OCI-LY7 (cell line): ENCODE measurements around the gene RAB6B. TPM values are rescaled to one million over a fixed set of nuclear protein-coding genes. Genes with fewer than 3 reads are reported as not detected.

Source experiments
- BruUV-seq: library from RNA; stranded (reverse); fragments of 400-500 nt; replicated peaks from 2 replicates; lab custom pipeline; 2021; lab: Mats Ljungman, UMichigan
- CTCF ChIA-PET: fragments of 300-600 bp; sonication (Branson Sonifier 250); formaldehyde crosslinking; loops from one replicate; lab custom pipeline; 2022; ENCODE audit warnings: antibody characterized with exemption; ENCODE audit not compliant: unreplicated experiment; lab: Charles Lee
- POLR2A ChIA-PET: fragments of 300-600 bp; sonication (Branson Sonifier 250); formaldehyde crosslinking; loops from one replicate; lab custom pipeline; 2022; ENCODE audit warnings: antibody characterized with exemption; lab: Charles Lee
- DNase-seq: peaks from one replicate; pipeline ENCODE4 v3.0.0-alpha.2; 2015; ENCODE audit warnings: low spot score
- H2AFZ ChIP-seq: fragments of 200-600 bp; sonication (generic), shearing (Covaris generic); 2 replicates; pipeline ENCODE4 v1.6.1; 2014; ENCODE audit warnings: mild to moderate bottlenecking, antibody characterized with exemption, low read length, moderate library complexity
- H3K27ac ChIP-seq: fragments of 200-600 bp; sonication (generic); 2 replicates; pipeline ENCODE4 v1.5.1; 2014; ENCODE audit warnings: mixed run types, low read depth, mild to moderate bottlenecking, moderate library complexity, low read length, inconsistent platforms; ENCODE audit not compliant: poor library complexity, severe bottlenecking
- H3K36me3 ChIP-seq: fragments of 200-600 bp; sonication (generic); 2 replicates; pipeline ENCODE4 v1.6.1; 2014; ENCODE audit warnings: mild to moderate bottlenecking, antibody characterized with exemption, low read length, moderate library complexity, mixed read lengths; ENCODE audit not compliant: insufficient read depth
- H3K4me1 ChIP-seq: fragments of 200-600 bp; sonication (generic); 2 replicates; pipeline ENCODE4 v1.5.1; 2014; ENCODE audit warnings: mild to moderate bottlenecking, low read length; ENCODE audit not compliant: insufficient read depth, poor library complexity, severe bottlenecking
- H3K4me2 ChIP-seq: fragments of 200-600 bp; sonication (generic); 2 replicates; pipeline ENCODE4 v1.6.1; 2014; ENCODE audit warnings: mild to moderate bottlenecking, low read length
- H3K4me3 ChIP-seq: fragments of 200-600 bp; sonication (generic); 2 replicates; pipeline ENCODE4 v1.5.1; 2014; ENCODE audit warnings: mild to moderate bottlenecking, low read depth, low read length; ENCODE audit not compliant: poor library complexity, severe bottlenecking
- H3K79me2 ChIP-seq: fragments of 200-600 bp; sonication (generic); 2 replicates; pipeline ENCODE4 v1.6.1; 2016; ENCODE audit warnings: low read depth, mild to moderate bottlenecking, low read length, moderate library complexity, mixed read lengths; ENCODE audit not compliant: insufficient read depth
- H3K9me2 ChIP-seq: fragments of 200-600 bp; sonication (generic); 2 replicates; pipeline ENCODE4 v1.6.1; 2016; ENCODE audit warnings: mild to moderate bottlenecking, low read length, mixed read lengths; ENCODE audit not compliant: insufficient read depth
- H3K9me3 ChIP-seq: fragments of 200-600 bp; sonication (generic); 2 replicates; pipeline ENCODE4 v1.6.1; 2014; ENCODE audit warnings: mild to moderate bottlenecking, mixed run types, low read length, mixed read lengths
- H4K20me1 ChIP-seq: fragments of 200-600 bp; sonication (generic); 2 replicates; pipeline ENCODE4 v1.6.1; 2014; ENCODE audit warnings: mild to moderate bottlenecking, antibody characterized with exemption, low read length, moderate library complexity, mixed read lengths; ENCODE audit not compliant: insufficient read depth
- CTCF ChIP-seq: fragments of 200-600 bp; sonication (generic); conservative IDR thresholded peaks from 2 replicates; pipeline ENCODE4 v1.5.1; 2014; ENCODE audit warnings: mild to moderate bottlenecking, antibody characterized with exemption, low read length, moderate library complexity, mixed read lengths
- EZH2phosphoT487 ChIP-seq: fragments of 200-600 bp; sonication (generic); IDR thresholded peaks from 2 replicates; pipeline ENCODE4 v1.6.1; 2018; ENCODE audit warnings: low read depth, borderline replicate concordance, mild to moderate bottlenecking, mixed run types, antibody characterized with exemption, low read length, moderate library complexity, mixed read lengths
- intact Hi-C: fragments of 100-400 bp; cut with micrococcal nuclease; formaldehyde crosslinking; loops from one replicate; pipeline ENCODE4 v1.10.0; 2022; ENCODE audit not compliant: unreplicated experiment
- total RNA-seq, 2 experiments: library from RNA; depleted of rRNA in 1 of 2; stranded (reverse); fragments of >200 nt in 1 of 2; shearing (Covaris generic) in 1 of 2; gene quantifications; 2 replicates each; pipeline ENCODE4 v1.2.3, GENCODE V29; 2014 to 2022

RAB6B gene
- total RNA-seq, 2 experiments from 2014 or later, result not detected

GRCh38 chr3:133883641-133884040, 12.0 kb downstream of the RAB6B start:
- POLR2A ChIA-PET, result interaction anchor here (0.5 kb wide), 1 partner anchor 22 kb away, joined by 3 read pairs; no protein-coding TSS in a partner anchor
- no TSS peak for BruUV-seq

DNA sequence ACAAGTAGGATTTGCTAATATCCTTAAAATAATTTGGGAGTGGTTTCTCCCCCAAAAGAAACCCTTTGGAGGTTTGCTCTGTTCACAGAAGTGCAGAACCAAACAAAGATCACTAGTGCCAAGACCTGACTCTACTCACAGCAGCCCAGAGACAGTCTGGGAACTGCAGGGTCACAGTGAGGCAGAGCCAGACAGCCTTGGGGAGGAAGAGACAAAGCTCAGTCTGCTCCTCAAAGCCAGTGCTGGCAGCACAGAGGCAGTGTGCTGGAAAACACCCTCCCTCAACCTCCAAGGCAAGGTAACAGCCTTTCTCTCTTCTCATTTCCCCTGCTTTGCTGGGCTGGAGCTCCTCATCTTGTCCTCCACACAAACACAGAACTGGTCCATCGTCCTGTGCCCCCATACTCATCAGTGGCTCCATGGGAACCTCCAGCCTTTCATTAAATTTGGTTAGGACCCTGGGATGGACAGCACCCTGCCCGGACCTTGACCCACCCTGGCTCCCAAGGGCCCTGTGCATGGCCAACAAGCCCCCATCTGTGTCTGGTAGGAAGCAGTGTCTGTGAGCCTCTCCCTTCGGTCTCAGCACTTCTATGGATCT, 12.6 kb downstream of the RAB6B start:
- DNase-seq, result no peak
- TF ChIP-seq EZH2phosphoT487 (no peak), CTCF (no peak)
- Histone ChIP-seq H3K4me3 (no peak overlapping the region), H3K79me2 (no peaks in the 10 kb centered on the region), H2AFZ (no peak overlapping the region), H3K9me2 (no peaks in the 10 kb centered on the region), H3K27ac (no peak overlapping the region), H3K9me3 (no peaks in the 10 kb centered on the region), H4K20me1 (no peaks in the 10 kb centered on the region), H3K4me1 (no peaks in the 10 kb centered on the region), H3K36me3 (no peaks in the 10 kb centered on the region), H3K4me2 (no peak overlapping the region)
- no TSS peak for BruUV-seq
- ChIA-PET POLR2A (interaction anchor here (0.5 to 0.6 kb wide), 2 partner anchors 23 to 49 kb away, joined by 3 read pairs; no protein-coding TSS in a partner anchor), CTCF (no interaction called here)
- intact Hi-C loops, result no loop called here

More at GRCh38 chr3:133883641-133884040, 12.0 kb downstream of the RAB6B start:
- no peaks in the 10 kb centered on the region for H3K9me2 ChIP-seq
- H2AFZ ChIP-seq, result no peak overlapping the region
- no peaks in the 10 kb centered on the region for H3K9me3 ChIP-seq
- no peaks in the 10 kb centered on the region for H4K20me1 ChIP-seq
- H3K79me2 ChIP-seq, result no peaks in the 10 kb centered on the region
- no peak overlapping the region for H3K4me3 ChIP-seq
- no peak overlapping the region for H3K4me2 ChIP-seq
- intact Hi-C loops, result no loop called here
- no peak for DNase-seq
- TF ChIP-seq EZH2phosphoT487 (no peak), CTCF (no peak)
- no peaks in the 10 kb centered on the region for H3K36me3 ChIP-seq
- H3K27ac ChIP-seq, result no peak overlapping the region
- CTCF ChIA-PET, result no interaction called here
- H3K4me1 ChIP-seq, result no peaks in the 10 kb centered on the region
